Left cardiac atrium (tissue), 4 donors: Measurements from ENCODE around the gene FRAS1. TPM values are rescaled to one million over a fixed set of nuclear protein-coding genes. Genes with fewer than 3 reads are reported as not detected.
"Not testable (repeated sequence)": the region's sequence is repeated elsewhere in the genome, so short reads cannot be mapped to it uniquely, and the experiment has no call there.

Experiments
- ATAC-seq, 2 donors: fragments of 200-7000 bp; cut with Tn5 transposase; one replicate each; pipeline ENCODE4 v1.9.1; 2020; ENCODE audit warnings: mild to moderate bottlenecking in 2 of 2, moderate library complexity in 2 of 2
- DNase-seq: peaks from one replicate; pipeline ENCODE4 v3.0.0-alpha.2; 2020
- intact Hi-C, 2 donors: fragments of 100-400 bp; cut with DNase I; formaldehyde crosslinking; loops; one replicate each; pipeline versions ENCODE4 v1.14.1 to v1.15.1; 2022 to 2023
- total RNA-seq, 2 donors: library from RNA; stranded (reverse); fragmentation: NEBNext Ultra II Directional; extraction: Animal tissue kit (Norgen Biotek cat#: 25700); gene quantifications; one replicate each; pipeline ENCODE4 v1.2.1, GENCODE V29; 2021
- donor health status: DM: no; HTN: yes; CAD: no.
- donor health status: DM: no; HTN: yes; CAD: no; lungs with severe emphysema.
- donor health status: DM: yes; HTN: yes; CAD: no.
- donor health status: Dilated cardiomyopathy.

FRAS1 gene
- total RNA-seq, 2 donors from 2014 or later, result 5.0 to 5.2 TPM

DNA sequence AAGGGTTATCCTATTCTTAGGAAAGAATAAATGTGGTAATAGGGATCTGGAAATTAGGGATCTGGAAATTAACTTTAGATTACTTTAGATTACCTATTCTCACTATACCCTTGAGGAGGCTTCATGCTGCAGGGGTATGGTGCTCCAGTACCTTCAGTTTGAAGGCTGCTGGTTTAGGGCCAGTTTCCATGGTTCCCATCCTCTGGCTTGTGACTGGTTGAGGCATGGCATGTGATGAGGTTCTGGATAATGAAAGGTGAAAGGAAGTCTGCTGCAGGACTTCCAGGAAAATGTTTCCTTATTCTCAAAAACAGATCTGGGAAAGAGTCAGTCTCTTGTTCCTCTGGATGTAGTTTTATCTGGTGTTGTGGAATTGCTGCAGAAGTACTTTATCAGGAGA is 25.9 kb downstream of the FRAS1 start:
- no peak for DNase-seq
- no peak for ATAC-seq
- intact Hi-C loops, result no loop called here

DNA sequence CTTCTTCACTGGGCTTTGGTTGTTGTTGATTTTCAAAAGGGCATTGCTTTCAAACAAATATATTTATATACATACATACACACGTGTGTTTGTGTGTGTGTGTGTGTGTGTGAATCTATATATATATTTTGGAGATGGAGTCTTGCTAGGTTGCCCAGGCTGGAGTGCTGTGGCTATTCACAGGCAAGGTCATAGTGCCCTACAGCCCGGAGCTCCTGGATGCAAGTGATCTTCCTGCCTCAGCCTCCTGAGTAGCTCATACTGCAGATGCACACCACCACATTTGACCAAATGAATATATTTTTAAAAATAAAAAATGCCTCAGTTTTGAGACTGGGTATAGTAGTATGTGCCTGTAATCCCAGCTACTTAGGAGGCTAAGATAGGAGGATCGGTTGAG is 34.4 kb downstream of the FRAS1 start:
- no peak for DNase-seq
- no peak for ATAC-seq
- intact Hi-C loops, result no loop called here

DNA sequence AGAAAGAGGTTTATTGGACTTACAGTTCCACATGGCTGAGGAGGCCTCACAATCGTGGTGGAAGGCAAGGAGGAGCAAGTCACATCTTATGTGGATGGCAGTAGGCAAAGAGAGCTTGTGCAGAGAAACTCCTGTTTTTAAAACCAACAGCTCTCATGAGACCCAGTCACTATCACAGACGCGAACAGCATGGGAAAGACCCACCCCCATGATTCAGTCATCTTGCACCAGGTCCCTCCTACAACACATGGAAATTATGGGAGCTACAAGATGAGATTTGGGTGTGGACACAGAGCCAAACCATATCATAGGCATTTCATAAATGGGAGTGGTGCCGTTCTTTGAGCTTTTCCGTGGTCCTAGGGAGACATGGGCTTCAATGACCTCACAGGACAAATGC is 35.2 kb downstream of the FRAS1 start:
- DNase-seq, intact Hi-C loops, ATAC-seq: not testable (repeated sequence)

DNA sequence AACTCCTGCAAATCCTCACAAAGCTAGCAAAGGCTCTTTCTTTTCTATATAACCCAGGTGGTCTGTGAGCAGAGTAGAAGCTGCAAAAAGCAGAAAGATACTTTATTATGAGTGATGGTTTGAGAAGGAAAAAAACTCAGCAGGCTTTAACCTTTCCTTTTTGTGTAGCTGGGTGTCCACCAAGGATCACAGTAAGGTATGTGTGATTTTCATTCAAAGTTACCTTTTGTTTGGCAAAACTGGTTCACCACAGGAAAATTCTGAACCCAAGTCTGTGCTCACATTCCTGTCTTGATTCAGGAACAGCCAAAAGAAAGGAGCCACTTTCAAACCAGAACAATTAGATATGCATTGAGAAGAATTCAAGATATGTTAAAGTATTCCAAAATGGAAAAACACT is 35.7 kb downstream of the FRAS1 start:
- no peak for ATAC-seq
- DNase-seq, result no peak
- intact Hi-C loops, result no loop called here

DNA sequence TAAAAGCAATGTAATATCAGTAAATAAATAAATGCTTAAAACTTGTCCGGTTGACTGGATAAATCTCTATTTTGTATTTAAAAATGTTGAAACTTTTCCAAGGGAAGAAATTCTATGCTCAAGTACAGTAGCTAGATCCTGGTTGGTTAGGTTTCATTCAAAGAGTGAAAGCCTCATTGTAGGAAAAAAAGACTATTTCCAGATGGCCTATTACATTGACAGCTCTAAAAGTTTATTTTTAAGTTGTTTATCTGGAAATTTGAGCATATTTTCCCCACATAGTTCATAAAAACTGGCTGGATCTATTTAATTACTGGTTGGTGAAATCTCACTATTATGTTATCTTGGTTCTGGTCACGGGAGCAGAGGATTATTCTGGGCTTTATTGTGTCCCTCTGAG is 38.0 kb downstream of the FRAS1 start:
- DNase-seq (no peak), ATAC-seq (no peak)
- intact Hi-C loops, result no loop called here

DNA sequence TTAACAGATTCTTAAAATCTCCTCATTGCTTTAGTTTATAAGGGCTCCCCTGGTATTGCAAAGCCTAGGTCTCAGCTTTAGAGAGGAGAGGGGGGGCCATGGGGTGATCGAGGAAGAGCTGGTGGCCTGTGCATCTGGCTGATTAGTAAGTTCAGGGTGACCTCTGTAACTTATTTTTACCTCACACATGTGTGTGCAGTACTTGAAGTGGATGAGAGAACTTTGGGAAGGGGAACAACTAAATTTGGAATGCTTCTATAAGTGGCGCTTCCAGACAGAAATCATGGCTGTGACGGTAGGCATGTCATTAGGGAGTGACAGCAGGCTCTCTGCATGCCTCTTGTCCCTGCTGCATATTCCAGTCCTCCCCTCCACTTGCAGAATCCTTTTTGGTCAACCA is 41.9 kb downstream of the FRAS1 start:
- ATAC-seq (peak; percentile 70 to 92), DNase-seq (peak; percentile 20)
- intact Hi-C loops, result no loop called here

DNA sequence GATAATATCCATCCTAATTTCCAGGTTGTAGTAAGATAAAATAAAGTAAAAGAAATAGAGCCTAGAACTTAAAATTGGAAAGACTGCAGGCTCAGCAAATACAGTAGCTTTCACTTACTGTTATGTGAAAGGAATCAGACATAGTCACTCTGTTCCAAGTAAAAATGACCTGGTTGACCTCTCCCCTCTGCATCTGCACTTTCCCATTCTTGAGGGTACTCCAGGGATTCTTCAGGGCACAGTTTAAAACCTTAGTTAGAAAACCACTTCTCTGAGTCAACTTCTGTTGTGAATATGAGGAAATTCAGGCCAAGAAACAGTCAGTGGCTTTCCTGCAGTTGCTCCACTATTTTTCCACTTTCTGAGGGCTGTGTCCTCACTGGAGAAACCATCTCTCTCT is 42.9 kb downstream of the FRAS1 start:
- DNase-seq (no peak), ATAC-seq (peak in 1 of 2 donors; percentile 42)
- intact Hi-C loops, result no loop called here

DNA sequence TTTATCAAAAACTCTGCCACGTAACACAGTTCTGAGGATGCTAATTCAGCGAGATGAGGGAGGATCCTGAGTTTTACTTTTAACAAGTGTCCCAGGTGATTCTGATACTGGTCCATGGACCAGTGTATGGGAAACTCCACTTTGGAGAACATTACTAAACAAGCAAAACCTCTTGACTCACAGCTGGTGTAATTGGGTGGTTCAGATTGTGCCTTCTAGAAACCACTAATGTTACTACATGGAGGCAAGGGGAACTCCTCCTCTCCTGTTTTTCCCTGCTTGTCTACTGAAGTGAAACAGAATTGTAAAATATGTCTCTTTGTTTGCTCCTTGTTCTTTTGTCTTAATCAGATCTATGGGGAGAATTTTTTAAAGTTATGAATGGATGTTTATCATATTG is 62.6 kb downstream of the FRAS1 start:
- peak in 1 of 2 donors; percentile 72 for ATAC-seq
- DNase-seq, result no peak
- intact Hi-C loops, result no loop called here

DNA sequence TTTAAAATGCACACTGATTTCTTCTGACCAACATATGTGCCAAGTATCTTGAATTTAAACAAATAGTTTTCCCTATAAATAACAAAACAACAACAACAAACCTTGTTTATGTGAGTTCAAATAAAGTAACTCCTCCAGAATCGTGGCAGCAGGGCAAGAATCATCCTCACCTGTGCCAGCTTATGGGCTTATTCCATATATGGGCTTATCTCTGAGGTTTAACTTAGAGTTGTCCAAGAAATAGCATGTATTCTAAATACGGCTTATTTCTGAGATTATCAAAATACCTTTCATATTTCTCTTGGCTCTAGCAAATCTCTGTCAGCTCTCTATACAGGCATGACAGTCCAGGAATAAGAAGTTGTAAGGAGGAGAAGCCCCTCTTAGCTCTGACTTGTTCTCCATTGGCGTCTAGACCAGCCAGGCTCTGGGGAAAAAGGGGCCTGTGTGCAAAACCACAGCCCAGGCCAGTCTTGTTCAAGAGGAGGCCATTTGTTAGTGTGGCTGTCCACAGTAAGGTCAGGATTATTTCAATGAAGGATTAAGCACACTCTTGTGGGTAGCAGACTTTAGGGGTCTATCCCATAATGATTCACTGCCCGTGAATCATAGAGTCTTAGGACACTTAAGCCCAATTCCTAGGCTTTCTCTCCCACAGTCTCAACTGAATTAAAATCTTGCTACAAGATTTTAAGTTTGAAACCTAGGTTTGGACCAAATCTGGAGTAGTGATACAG is 63.2 kb downstream of the FRAS1 start:
- peak in 1 of 2 donors; percentile 51 for ATAC-seq
- intact Hi-C loops, result no loop called here
- DNase-seq, result no peak

DNA sequence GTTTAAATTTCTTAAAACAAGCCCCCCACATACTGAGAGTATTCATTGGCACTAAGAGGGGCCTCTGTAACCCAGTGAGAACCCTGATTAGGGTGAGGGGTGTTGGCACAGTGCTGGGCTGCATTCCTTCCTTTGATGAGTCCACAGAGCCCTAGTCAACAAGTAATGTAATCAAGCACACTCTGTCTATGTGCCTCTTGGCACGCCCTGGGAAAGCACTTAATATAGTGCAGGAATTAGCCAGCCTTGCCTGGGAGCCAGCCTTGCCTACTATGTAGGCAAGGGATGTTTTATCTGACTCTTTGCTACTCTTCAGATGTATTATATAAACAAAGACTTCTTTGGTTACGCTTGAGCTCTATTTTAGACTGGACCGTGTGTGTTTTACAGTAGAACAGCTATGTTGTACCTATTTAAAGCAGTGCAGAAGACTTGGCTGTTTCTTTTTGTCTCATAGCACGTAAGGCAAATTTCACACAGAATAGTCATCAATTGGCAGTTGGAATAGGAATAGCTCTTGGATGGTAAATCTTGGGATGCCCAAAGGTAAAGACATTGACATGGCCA is 64.3 kb downstream of the FRAS1 start:
- intact Hi-C loops, result no loop called here

DNA sequence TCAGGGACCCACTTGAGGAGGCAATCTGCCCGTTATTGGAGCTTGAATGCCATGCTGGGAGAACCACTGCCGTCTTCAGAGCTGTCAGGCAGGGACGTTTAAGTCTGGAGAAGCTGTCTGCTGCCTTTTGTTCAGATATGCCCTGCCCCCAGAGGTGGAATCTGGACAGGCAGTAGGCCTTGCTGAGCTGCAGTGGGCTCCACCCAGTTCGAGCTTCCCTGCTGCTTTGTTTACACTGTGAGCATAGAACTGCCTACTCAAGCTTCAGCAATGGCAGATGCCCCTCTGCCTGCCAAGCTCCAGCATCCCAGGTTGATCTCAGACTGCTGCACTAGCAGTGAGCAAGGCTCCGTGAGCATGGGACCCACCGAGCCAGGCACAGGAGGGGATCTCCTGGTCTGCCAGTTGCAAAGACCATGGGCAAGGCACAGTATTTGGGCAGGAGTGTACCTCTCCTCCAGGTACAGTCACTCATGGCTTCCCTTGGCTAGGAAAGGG is 68.8 kb downstream of the FRAS1 start:
- DNase-seq, intact Hi-C loops, ATAC-seq: not testable (repeated sequence)

More for the DNA sequence above, 64.3 kb downstream of the FRAS1 start:
- peak; percentile 97 to 99 for ATAC-seq
- DNase-seq, result peak; percentile 58

DNA sequence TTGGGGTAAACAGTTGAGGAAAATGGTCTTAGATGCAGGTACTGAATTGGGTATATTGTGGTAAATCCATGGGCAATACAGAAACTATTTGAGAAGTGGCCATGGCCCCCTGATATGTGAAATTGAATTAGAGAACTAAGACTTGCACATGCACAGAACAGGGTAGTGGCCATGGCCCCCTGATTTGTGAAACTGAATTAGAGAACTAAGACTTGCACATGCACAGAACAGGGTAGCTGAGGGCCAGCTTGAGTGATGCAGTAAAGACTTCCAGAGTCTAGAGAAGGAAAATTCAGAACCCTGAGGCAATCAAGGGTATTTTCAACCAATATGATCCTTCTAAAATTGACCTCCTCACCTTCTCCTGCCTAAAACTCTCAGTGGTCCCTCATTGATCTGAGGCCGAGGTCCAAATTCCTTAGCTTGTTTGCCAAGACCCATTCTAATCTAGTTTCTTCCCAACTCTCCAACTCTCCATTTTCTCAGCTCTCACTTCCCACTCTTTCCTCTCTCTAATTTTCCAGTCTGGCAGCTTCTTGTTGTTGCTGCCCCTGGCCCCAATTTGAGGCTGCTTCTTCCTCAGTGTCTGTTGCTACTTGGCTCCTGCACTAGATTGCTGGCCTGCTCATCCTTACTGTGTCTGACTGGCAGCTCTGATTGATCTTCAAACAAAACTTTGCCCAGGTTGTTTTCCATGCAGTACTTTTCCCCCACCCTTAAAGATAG is 72.4 kb downstream of the FRAS1 start:
- ATAC-seq (no peak), DNase-seq (no peak)
- intact Hi-C loops, result no loop called here

DNA sequence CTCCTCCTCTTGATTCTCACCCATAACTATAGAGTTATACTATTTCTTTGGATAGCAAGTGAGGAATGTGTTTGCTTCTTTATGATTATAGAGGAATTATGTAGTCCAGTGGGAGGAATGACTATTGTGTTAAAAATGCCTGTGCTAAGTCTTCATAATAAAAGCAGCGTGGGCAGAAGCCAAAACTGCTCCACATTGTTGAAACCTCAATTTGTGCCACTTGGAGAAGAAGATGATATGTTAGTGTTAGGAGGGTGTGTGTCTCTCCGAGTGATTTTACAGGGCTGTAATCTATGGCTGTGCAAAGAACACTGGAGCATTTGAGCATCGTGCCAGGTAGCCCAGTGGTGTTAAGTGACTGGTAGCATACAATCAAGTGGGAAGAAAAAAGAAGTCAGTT is 74.3 kb downstream of the FRAS1 start:
- DNase-seq, result no peak
- intact Hi-C loops, result no loop called here
- ATAC-seq, result peak; percentile 44 to 61

DNA sequence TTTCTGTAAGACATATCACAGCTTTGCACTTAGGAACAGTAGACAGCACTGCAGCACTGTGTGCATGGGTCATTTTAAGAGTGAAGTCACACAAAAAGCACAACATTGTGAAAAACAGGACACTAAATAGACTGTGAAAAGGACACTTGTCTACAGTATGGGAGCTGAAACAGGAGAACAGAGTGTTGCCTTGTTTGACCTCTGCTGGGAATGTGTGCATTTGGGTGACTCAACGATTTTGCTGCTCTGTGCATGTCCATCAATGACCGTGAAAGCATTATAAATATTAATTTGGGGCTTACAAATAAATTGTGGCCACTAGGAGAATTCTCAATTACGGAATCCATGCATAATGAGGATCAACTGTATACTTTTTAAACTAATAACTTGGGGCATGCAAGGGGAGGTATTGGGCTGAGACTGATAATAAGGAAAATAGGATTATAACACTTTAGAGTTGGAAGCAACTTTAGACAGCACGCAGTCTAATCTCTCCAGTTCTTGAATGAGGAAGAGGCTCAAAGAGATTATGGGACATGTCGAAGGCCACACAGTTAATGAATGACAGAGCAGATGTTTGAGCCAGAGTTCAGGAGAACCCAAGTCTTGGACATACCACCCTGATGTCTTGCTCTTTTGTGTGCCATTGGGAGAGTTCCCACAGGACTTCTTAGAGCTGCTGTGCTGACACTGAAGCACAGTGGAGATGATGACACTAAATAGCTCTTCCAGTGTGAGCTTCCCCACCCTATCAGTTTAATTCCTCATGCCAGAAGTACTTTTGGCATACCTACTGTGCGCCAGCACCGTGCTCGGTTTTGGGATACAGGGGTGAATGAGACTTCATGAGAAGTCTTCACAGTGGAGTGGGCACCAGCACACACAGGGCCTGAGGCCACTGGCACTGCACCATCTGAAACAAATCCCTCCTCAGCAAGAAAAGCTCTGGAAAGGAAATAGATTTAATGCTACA is 79.3 kb downstream of the FRAS1 start:
- intact Hi-C loops, result no loop called here
- no peak for ATAC-seq
- no peak for DNase-seq

DNA sequence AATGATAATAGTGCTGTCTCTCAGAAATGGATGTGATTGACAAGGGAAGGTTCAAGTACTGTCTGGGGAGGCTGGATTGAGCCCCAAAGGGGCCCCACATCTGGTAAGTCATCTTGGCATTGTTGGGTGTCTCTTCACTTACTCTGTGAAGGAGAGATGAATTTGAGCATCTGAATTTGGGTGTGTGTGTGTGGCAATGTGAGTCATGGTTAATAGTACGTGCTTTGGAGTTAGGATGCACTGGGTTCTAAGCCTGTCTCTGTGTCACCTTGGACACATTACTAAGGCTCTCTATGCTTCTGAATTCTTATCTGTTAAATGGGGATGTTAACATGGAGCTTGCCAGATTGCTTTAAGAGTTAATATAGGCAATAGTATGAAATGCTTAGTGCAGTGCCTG is 80.4 kb downstream of the FRAS1 start:
- ATAC-seq (no peak), DNase-seq (no peak)
- intact Hi-C loops, result no loop called here

DNA sequence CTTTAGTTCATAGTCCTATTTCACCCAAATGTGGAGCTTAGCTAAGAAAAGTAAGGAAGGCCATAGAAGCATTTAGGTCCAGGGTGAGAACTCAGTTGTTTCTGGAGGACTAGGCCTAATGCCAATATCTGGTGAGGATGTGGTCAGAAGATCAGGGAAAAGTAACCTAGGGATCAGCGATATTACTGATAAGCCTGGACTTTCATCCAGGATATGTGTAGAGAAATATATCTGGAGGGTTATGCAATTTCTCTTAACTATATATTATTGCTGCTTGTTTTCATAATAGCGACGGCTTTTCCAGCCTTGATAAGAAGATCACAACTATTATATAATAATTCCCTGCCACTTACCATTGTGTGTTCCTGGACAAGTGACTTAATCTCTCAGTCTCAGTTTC is 81.1 kb downstream of the FRAS1 start:
- intact Hi-C loops, result no loop called here
- no peak for ATAC-seq
- DNase-seq, result no peak

DNA sequence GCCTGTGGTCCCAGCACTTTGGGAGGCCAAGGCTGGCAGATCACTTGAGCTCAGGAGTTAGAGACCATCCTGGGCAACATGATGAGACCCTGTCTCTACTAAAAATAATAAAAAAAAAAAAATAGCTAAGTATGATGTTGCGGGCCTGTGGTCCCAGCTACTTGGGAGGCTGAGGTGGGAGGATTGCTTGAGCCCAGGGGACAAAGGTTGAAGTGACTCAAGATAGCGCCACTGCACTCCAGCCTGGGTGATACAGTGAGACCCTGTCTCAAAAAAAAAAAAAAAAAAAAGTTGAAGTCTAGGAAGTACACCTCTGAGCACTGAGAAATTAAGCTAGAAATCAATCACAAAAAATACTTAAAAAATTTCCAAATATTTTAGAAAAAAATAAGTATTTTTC is 86.5 kb downstream of the FRAS1 start:
- DNase-seq (no peak), ATAC-seq (no peak)
- intact Hi-C loops, result no loop called here

DNA sequence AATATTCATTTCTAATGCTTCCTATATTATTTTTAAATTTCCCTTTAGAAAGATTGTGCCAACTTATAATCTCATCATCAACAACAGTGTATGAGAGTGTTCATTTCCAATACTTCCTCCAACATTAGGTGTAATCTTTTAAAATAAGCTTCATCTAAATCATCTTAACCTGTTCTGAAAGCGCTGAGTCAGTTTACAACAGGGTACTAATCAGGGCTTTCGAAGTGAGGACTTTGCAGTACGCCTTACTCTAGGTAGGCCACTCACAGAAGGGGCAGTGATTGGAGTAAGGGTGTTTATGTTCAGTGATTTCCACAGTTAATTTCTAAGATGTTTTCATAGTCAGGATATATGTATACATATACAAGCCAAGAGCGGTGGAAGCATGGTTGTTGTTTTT is 87.9 kb downstream of the FRAS1 start:
- intact Hi-C loops, result no loop called here
- ATAC-seq (no peak), DNase-seq (no peak)

DNA sequence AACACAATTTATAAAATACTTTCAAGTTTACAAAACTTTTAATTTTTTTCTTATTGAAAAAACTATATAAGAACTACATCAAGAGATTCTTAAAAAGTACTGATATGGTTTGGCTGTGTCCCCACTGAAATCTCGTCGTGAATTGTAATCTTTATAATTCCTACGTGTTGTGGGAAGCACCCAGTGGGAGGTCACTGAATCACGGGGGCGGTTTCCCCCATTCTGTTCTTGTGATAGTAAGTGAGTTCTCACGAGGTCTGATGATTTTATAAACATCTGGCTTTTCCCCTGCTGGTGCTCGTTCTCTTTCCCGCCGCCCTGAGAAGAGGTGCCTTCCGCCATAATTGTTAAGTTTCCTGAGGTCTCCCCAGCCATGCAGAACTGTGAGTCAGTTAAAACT is 88.5 kb downstream of the FRAS1 start:
- ATAC-seq (no peak), DNase-seq (no peak)
- intact Hi-C loops, result no loop called here
